ENCODE data around the gene RAB9A.

DNA sequence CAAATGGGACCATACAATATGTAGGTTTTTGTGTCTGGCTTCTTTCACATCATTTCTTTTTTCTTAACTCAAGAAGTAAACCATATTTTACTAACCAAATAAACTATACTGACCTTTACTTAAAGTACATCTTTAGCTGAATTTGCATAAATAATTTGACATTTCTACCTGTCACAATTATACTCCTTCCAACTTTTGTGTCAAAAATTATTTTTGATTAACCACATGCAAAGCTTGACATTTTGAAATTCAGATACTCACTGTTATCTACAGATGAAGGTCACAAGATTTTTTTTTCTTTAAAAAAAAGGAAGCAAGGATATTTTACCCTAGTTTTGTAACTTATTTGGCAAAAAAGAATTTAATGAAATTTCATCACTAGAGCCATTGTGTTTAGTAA, 12.0 kb upstream of the RAB9A start:
- TF ChIP-seq, protein P1, sequence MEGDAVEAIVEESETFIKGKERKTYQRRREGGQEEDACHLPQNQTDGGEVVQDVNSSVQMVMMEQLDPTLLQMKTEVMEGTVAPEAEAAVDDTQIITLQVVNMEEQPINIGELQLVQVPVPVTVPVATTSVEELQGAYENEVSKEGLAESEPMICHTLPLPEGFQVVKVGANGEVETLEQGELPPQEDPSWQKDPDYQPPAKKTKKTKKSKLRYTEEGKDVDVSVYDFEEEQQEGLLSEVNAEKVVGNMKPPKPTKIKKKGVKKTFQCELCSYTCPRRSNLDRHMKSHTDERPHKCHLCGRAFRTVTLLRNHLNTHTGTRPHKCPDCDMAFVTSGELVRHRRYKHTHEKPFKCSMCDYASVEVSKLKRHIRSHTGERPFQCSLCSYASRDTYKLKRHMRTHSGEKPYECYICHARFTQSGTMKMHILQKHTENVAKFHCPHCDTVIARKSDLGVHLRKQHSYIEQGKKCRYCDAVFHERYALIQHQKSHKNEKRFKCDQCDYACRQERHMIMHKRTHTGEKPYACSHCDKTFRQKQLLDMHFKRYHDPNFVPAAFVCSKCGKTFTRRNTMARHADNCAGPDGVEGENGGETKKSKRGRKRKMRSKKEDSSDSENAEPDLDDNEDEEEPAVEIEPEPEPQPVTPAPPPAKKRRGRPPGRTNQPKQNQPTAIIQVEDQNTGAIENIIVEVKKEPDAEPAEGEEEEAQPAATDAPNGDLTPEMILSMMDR (conservative IDR thresholded peaks at IDR 0.05; ENCODE audit: low read length) = no peak
- no peak for TF ChIP-seq EZH2phosphoT487 (IDR thresholded peaks at IDR 0.05; ENCODE audit: borderline replicate concordance, low read depth, low read length)

All from OCI-LY7 (cell line).